Neural progenitor cell (in vitro differentiated cells): ENCODE measurements around the gene DHRS4.
"Not testable (repeated sequence)": the region's sequence is repeated elsewhere in the genome, so short reads cannot be mapped to it uniquely, and the experiment has no call there.

ENCODE experiments used
- CTCF ChIP-seq: fragments of 200-600 bp; sonication (generic); IDR thresholded peaks from 2 replicates; pipeline ENCODE4 v1.5.1; 2017; ENCODE audit warnings: antibody characterized with exemption, mild to moderate bottlenecking
- EZH2 ChIP-seq: fragments of 200-600 bp; sonication (generic); IDR thresholded peaks from 2 replicates; pipeline ENCODE4 v1.6.1; 2017; ENCODE audit warnings: antibody characterized with exemption, mild to moderate bottlenecking, moderate library complexity
- EZH2phosphoT487 ChIP-seq: fragments of 200-600 bp; sonication (generic); IDR thresholded peaks from 2 replicates; pipeline ENCODE4 v1.6.1; 2017; ENCODE audit warnings: antibody characterized with exemption

GRCh38 chr14:23973178-23973577, 19.6 kb downstream of the DHRS4 start:
- not testable (repeated sequence) for TF ChIP-seq EZH2, CTCF, EZH2phosphoT487
